IMR-90 (cell line): ENCODE measurements around the gene ABHD2.

Experiments used
- CEBPB ChIP-seq: IDR thresholded peaks from 2 replicates; pipeline ENCODE4 v1.6.1; 2012; ENCODE audit warnings: low read depth, low read length, improper control_type of control experiment
- CTCF ChIP-seq: conservative IDR thresholded peaks from 2 replicates; pipeline ENCODE4 v1.5.1; 2012; ENCODE audit warnings: mild to moderate bottlenecking, low read depth, low read length, improper control_type of control experiment
- ELK1 ChIP-seq: fragments of 150-350 bp; IDR thresholded peaks from 2 replicates; pipeline ENCODE4 v1.6.1; 2016; ENCODE audit warnings: low read depth, mild to moderate bottlenecking, low read length, moderate library complexity, borderline replicate concordance
- MAZ ChIP-seq: IDR thresholded peaks from 2 replicates; pipeline ENCODE4 v1.6.1; 2012; ENCODE audit warnings: low read depth, mild to moderate bottlenecking, low read length, improper control_type of control experiment, moderate library complexity, borderline replicate concordance
- MXI1 ChIP-seq: IDR thresholded peaks from 2 replicates; pipeline ENCODE4 v1.6.1; 2012; ENCODE audit warnings: low read depth, mild to moderate bottlenecking, low read length, moderate library complexity, borderline replicate concordance
- NFE2L2 ChIP-seq: fragments of 150-350 bp; IDR thresholded peaks from 2 replicates; pipeline ENCODE4 v1.6.1; 2016; ENCODE audit warnings: low read depth, mild to moderate bottlenecking, low read length
- POLR2A ChIP-seq: IDR thresholded peaks from 2 replicates; pipeline ENCODE4 v1.6.1; 2012; ENCODE audit warnings: mild to moderate bottlenecking, low read depth, low read length
- RAD21 ChIP-seq: IDR thresholded peaks from 2 replicates; pipeline ENCODE4 v1.6.1; 2012; ENCODE audit warnings: low read length, improper control_type of control experiment
- RCOR1 ChIP-seq: IDR thresholded peaks from 2 replicates; pipeline ENCODE4 v1.6.1; 2012; ENCODE audit warnings: mild to moderate bottlenecking, low read length, improper control_type of control experiment; ENCODE audit not compliant: insufficient replicate concordance
- RFX5 ChIP-seq: IDR thresholded peaks from 2 replicates; pipeline ENCODE4 v1.8.0; 2012; ENCODE audit warnings: low read depth, mild to moderate bottlenecking, low read length, moderate library complexity
- SMC3 ChIP-seq: fragments of 150-350 bp; IDR thresholded peaks from 2 replicates; pipeline ENCODE4 v1.6.1; 2016; ENCODE audit warnings: low read depth, mild to moderate bottlenecking, antibody characterized with exemption, low read length, moderate library complexity
- USF2 ChIP-seq: fragments of 150-350 bp; IDR thresholded peaks from 2 replicates; pipeline ENCODE4 v1.6.1; 2017; ENCODE audit warnings: mild to moderate bottlenecking, antibody characterized with exemption, low read length, low read depth

- TF ChIP-seq POLR2A (no peak), USF2 (no peak), RCOR1 (no peak), RFX5 (no peak), CTCF (no peak), SMC3 (no peak), CEBPB (no peak), RAD21 (no peak), MXI1 (no peak), NFE2L2 (no peak), ELK1 (no peak), MAZ (no peak)
Measured at GRCh38 chr15:89198934-89199333, 110.7 kb downstream of the ABHD2 start.
